ENCODE data around the gene ZNF282. TPM values are rescaled to one million over a fixed set of nuclear protein-coding genes. Genes with fewer than 3 reads are reported as not detected.

Gene ZNF282
- polyA plus RNA-seq, 1 donor from 2014 or later: 17.7 TPM

GRCh38 chr7:149184274-149184673 is 11.1 kb upstream of the ZNF282 start:
- no peaks in the 10 kb centered on the region for H3F3A ChIP-seq (ENCODE audit: insufficient read depth, low read length, poor library complexity, severe bottlenecking)
- H3K9ac ChIP-seq (ENCODE audit: low read length): no peak overlapping the region
- no peak overlapping the region for H3K4me2 ChIP-seq (ENCODE audit: low read length)
- H3K9me3 ChIP-seq (ENCODE audit: low read length): no peaks in the 10 kb centered on the region
- H3K36me3 ChIP-seq (ENCODE audit: insufficient read depth, low read length): no peaks in the 10 kb centered on the region
- H4K20me1 ChIP-seq (ENCODE audit: insufficient read depth): no peaks in the 10 kb centered on the region
- no peaks in the 10 kb centered on the region for H3K27me3 ChIP-seq (ENCODE audit: insufficient read depth, low read depth, low read length)
- no peak overlapping the region for H2AFZ ChIP-seq (ENCODE audit: low read depth, low read length)
- no peak overlapping the region for H3K27ac ChIP-seq (ENCODE audit: low read length)
- H3K9me2 ChIP-seq (ENCODE audit: insufficient read depth, low read length): no peaks in the 10 kb centered on the region
- H3K79me2 ChIP-seq (replicated peaks; ENCODE audit: insufficient read depth, low read length): no peaks in the 10 kb centered on the region
- no peak overlapping the region for H3K4me3 ChIP-seq (ENCODE audit: low read length)
- TF ChIP-seq CTCF (IDR thresholded peaks at IDR 0.05; ENCODE audit: poor library complexity, severe bottlenecking): no peak
- no peak for TF ChIP-seq RAD21 (conservative IDR thresholded peaks at IDR 0.05)
- no peak for TF ChIP-seq EP300 (conservative IDR thresholded peaks at IDR 0.05; ENCODE audit: poor library complexity, severe bottlenecking)
- TF ChIP-seq SMC3 (conservative IDR thresholded peaks at IDR 0.05; ENCODE audit: poor library complexity): no peak
- TF ChIP-seq MXI1 (conservative IDR thresholded peaks at IDR 0.05; ENCODE audit: poor library complexity, severe bottlenecking): no peak
- TF ChIP-seq EZH2 (IDR thresholded peaks at IDR 0.05; ENCODE audit: borderline replicate concordance, insufficient read depth, low read length, poor library complexity, severe bottlenecking): no peak
- no peak for TF ChIP-seq TAF1 (IDR thresholded peaks at IDR 0.05; ENCODE audit: low read depth)
- TF ChIP-seq POLR2AphosphoS5 (IDR thresholded peaks at IDR 0.05): no peak

GRCh38 chr7:149188213-149188612 is 7.1 kb upstream of the ZNF282 start:
- Histone ChIP-seq H3F3A (ENCODE audit: insufficient read depth, low read length, poor library complexity, severe bottlenecking) (no peaks in the 10 kb centered on the region), H3K9me2 (ENCODE audit: insufficient read depth, low read length) (no peaks in the 10 kb centered on the region), H2AFZ (ENCODE audit: low read depth, low read length) (no peak overlapping the region), H3K9ac (ENCODE audit: low read length) (no peak overlapping the region), H3K27ac (ENCODE audit: low read length) (no peak overlapping the region), H4K20me1 (ENCODE audit: insufficient read depth) (no peaks in the 10 kb centered on the region), H3K27me3 (ENCODE audit: insufficient read depth, low read depth, low read length) (no peaks in the 10 kb centered on the region), H3K4me2 (ENCODE audit: low read length) (no peak overlapping the region), H3K36me3 (ENCODE audit: insufficient read depth, low read length) (no peaks in the 10 kb centered on the region), H3K79me2 (replicated peaks; ENCODE audit: insufficient read depth, low read length) (no peaks in the 10 kb centered on the region), H3K9me3 (ENCODE audit: low read length) (no peaks in the 10 kb centered on the region), H3K4me3 (ENCODE audit: low read length) (no peak overlapping the region)
- no peak for TF ChIP-seq POLR2AphosphoS5 (IDR thresholded peaks at IDR 0.05)
- no peak for TF ChIP-seq SMC3 (conservative IDR thresholded peaks at IDR 0.05; ENCODE audit: poor library complexity)
- no peak for TF ChIP-seq TAF1 (IDR thresholded peaks at IDR 0.05; ENCODE audit: low read depth)
- TF ChIP-seq MXI1 (conservative IDR thresholded peaks at IDR 0.05; ENCODE audit: poor library complexity, severe bottlenecking): no peak
- no peak for TF ChIP-seq REST (IDR thresholded peaks at IDR 0.05; ENCODE audit: borderline replicate concordance)
- no peak for TF ChIP-seq CTCF (IDR thresholded peaks at IDR 0.05; ENCODE audit: poor library complexity, severe bottlenecking)
- TF ChIP-seq EP300 (conservative IDR thresholded peaks at IDR 0.05; ENCODE audit: poor library complexity, severe bottlenecking): no peak
- TF ChIP-seq EZH2 (IDR thresholded peaks at IDR 0.05; ENCODE audit: borderline replicate concordance, insufficient read depth, low read length, poor library complexity, severe bottlenecking): no peak
- TF ChIP-seq RAD21 (conservative IDR thresholded peaks at IDR 0.05): no peak
